ENCODE results near the gene MEIS1. TPM values are rescaled to one million over a fixed set of nuclear protein-coding genes. Genes with fewer than 3 reads are reported as not detected.

The MEIS1 gene
- total and polyA plus RNA-seq, 2 experiments from 2014 or later: 0.16 to 0.28 TPM

DNA sequence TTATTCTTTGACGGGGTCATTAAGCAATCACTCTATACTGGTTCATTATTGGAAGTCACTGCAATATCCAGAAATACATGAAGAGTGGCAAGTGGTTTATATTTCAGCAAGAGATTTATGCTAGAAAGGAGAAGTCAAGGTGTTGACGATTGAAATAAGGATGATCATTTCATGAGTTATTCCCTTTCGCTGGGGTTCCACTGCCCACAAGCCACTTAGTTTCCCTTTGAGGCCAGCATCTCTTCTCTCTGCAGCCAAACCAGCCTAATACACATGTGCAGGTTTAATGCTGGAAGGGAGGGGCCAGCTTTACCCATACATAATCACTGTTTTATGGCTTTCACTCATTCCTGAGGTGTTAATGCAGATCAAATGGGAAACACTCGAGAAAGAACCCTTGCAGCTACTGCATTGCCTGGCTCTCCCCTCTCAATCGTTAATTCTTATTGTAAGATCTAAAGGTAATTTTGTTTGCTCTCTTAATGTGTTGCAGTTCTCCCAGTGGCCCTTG lies 108.4 kb downstream of the MEIS1 start (continued):
- TF ChIP-seq, protein P1, sequence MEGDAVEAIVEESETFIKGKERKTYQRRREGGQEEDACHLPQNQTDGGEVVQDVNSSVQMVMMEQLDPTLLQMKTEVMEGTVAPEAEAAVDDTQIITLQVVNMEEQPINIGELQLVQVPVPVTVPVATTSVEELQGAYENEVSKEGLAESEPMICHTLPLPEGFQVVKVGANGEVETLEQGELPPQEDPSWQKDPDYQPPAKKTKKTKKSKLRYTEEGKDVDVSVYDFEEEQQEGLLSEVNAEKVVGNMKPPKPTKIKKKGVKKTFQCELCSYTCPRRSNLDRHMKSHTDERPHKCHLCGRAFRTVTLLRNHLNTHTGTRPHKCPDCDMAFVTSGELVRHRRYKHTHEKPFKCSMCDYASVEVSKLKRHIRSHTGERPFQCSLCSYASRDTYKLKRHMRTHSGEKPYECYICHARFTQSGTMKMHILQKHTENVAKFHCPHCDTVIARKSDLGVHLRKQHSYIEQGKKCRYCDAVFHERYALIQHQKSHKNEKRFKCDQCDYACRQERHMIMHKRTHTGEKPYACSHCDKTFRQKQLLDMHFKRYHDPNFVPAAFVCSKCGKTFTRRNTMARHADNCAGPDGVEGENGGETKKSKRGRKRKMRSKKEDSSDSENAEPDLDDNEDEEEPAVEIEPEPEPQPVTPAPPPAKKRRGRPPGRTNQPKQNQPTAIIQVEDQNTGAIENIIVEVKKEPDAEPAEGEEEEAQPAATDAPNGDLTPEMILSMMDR (conservative IDR thresholded peaks at IDR 0.05; ENCODE audit: low read depth in 2 of 2): no peak
- TF ChIP-seq, protein P2, sequence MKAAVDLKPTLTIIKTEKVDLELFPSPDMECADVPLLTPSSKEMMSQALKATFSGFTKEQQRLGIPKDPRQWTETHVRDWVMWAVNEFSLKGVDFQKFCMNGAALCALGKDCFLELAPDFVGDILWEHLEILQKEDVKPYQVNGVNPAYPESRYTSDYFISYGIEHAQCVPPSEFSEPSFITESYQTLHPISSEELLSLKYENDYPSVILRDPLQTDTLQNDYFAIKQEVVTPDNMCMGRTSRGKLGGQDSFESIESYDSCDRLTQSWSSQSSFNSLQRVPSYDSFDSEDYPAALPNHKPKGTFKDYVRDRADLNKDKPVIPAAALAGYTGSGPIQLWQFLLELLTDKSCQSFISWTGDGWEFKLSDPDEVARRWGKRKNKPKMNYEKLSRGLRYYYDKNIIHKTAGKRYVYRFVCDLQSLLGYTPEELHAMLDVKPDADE (IDR thresholded peaks at IDR 0.05): no peak
- TF ChIP-seq NANOG (IDR thresholded peaks at IDR 0.05; ENCODE audit: borderline replicate concordance) (no peak), POLR2AphosphoS5 (IDR thresholded peaks at IDR 0.05; ENCODE audit: low read depth) (no peak), ZNF114 (CRISPR knock-in tag; IDR thresholded peaks at IDR 0.05) (no peak), JUNB (IDR thresholded peaks at IDR 0.05; ENCODE audit: unreplicated experiment) (no peak), CREB1 (CRISPR knock-in tag; IDR thresholded peaks at IDR 0.05; ENCODE audit: low read depth) (no peak), EZH2phosphoT487 (IDR thresholded peaks at IDR 0.05; ENCODE audit: unreplicated experiment) (no peak), EZH2 (IDR thresholded peaks at IDR 0.05; ENCODE audit: low read depth, unreplicated experiment) (no peak)
- TF ChIP-seq, protein P3, sequence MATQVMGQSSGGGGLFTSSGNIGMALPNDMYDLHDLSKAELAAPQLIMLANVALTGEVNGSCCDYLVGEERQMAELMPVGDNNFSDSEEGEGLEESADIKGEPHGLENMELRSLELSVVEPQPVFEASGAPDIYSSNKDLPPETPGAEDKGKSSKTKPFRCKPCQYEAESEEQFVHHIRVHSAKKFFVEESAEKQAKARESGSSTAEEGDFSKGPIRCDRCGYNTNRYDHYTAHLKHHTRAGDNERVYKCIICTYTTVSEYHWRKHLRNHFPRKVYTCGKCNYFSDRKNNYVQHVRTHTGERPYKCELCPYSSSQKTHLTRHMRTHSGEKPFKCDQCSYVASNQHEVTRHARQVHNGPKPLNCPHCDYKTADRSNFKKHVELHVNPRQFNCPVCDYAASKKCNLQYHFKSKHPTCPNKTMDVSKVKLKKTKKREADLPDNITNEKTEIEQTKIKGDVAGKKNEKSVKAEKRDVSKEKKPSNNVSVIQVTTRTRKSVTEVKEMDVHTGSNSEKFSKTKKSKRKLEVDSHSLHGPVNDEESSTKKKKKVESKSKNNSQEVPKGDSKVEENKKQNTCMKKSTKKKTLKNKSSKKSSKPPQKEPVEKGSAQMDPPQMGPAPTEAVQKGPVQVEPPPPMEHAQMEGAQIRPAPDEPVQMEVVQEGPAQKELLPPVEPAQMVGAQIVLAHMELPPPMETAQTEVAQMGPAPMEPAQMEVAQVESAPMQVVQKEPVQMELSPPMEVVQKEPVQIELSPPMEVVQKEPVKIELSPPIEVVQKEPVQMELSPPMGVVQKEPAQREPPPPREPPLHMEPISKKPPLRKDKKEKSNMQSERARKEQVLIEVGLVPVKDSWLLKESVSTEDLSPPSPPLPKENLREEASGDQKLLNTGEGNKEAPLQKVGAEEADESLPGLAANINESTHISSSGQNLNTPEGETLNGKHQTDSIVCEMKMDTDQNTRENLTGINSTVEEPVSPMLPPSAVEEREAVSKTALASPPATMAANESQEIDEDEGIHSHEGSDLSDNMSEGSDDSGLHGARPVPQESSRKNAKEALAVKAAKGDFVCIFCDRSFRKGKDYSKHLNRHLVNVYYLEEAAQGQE (IDR thresholded peaks at IDR 0.05; ENCODE audit: unreplicated experiment): no peak

DNA sequence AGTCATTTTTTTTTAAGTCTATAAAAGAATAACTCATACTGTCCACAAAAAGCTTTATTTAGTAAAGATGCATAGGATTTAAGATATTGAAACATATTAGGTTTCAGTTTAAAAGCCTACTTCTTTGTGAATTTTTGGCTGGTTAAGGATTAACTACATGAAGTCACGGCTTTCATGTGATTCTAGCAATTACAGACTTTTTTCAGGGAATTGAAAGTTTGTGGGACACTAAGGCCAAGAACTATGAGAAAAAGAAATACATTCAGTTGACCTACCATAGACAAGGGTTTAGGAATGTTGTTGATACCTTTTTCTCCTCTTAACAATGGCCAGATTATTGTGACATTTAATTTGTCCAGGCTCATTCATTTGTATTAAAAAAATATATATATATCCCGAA lies 109.3 kb downstream of the MEIS1 start:
- Mint-ChIP-seq H3K4me3 (no peak overlapping the region), H3K27me3 (ENCODE audit: insufficient read depth, low read depth, poor library complexity) (no peaks in the 10 kb centered on the region), H3K27ac (no peak overlapping the region), H3K36me3 (ENCODE audit: low read depth) (no peaks in the 10 kb centered on the region), H3K4me1 (peaks cover 14% of the 10 kb centered on the region), H3K9me3 (no peaks in the 10 kb centered on the region)
- H3K79me2 ChIP-seq (replicated peaks; ENCODE audit: insufficient read depth): no peaks in the 10 kb centered on the region
- H3K4me2 ChIP-seq: no peak overlapping the region
- no peaks in the 10 kb centered on the region for H3K27me3 ChIP-seq (ENCODE audit: insufficient read depth)
- no peak overlapping the region for H2AFZ ChIP-seq
- DNase-seq (ENCODE audit: low spot score): no peak
- peaks cover 23% of the 10 kb centered on the region for H3K4me1 ChIP-seq (ENCODE audit: insufficient read depth)
- no peaks in the 10 kb centered on the region for H3K9me2 ChIP-seq (ENCODE audit: insufficient read depth)
- no peak for ATAC-seq
- no peaks in the 10 kb centered on the region for H4K20me1 ChIP-seq (replicated peaks; ENCODE audit: insufficient read depth)
- no peak overlapping the region for H3K27ac ChIP-seq (ENCODE audit: low read depth)
- H3F3A ChIP-seq (replicated peaks; ENCODE audit: low read depth): no peaks in the 10 kb centered on the region
- no peaks in the 10 kb centered on the region for H3K36me3 ChIP-seq (ENCODE audit: insufficient read depth)
- no peak overlapping the region for H3K4me3 ChIP-seq
- TF ChIP-seq NANOG (IDR thresholded peaks at IDR 0.05; ENCODE audit: borderline replicate concordance): no peak
- TF ChIP-seq EZH2phosphoT487 (IDR thresholded peaks at IDR 0.05; ENCODE audit: unreplicated experiment): no peak
- TF ChIP-seq ZNF114 (CRISPR knock-in tag; IDR thresholded peaks at IDR 0.05): no peak
- no peak for TF ChIP-seq JUNB (IDR thresholded peaks at IDR 0.05; ENCODE audit: unreplicated experiment)
- no peak for TF ChIP-seq CREB1 (CRISPR knock-in tag; IDR thresholded peaks at IDR 0.05; ENCODE audit: low read depth)
- TF ChIP-seq, protein P3 (IDR thresholded peaks at IDR 0.05; ENCODE audit: unreplicated experiment): no peak
- TF ChIP-seq, protein P2 (IDR thresholded peaks at IDR 0.05): no peak
